GM18499 (cell line): ENCODE results near the gene MORN5.

ENCODE experiments used
- ATAC-seq: cut with Tn5 transposase; IDR thresholded peaks from one replicate; pipeline ENCODE4 v1.9.1; 2021; ENCODE audit warnings: moderate number of reproducible peaks; ENCODE audit not compliant: insufficient read depth, unreplicated experiment

MORN5 gene

GRCh38 chr9:122140368-122141193, 19.1 kb upstream of the MORN5 start:
- ATAC-seq = no peak

- no peak for ATAC-seq
These were observed 18.0 kb upstream of the MORN5 start for GRCh38 chr9:122141671-122142070.

- ATAC-seq = no peak
These were observed 16.4 kb upstream of the MORN5 start for GRCh38 chr9:122143296-122143695.

- no peak for ATAC-seq
These were observed 15.8 kb upstream of the MORN5 start for GRCh38 chr9:122143876-122144405.

- no peak for ATAC-seq
These were observed 14.7 kb upstream of the MORN5 start for GRCh38 chr9:122144836-122145591.

- ATAC-seq = no peak
These were observed 14.2 kb upstream of the MORN5 start for GRCh38 chr9:122145592-122145863.

- ATAC-seq = no peak
These were observed 8.4 kb upstream of the MORN5 start for GRCh38 chr9:122151267-122151828.

- ATAC-seq = no peak
These were observed 3.9 kb upstream of the MORN5 start for GRCh38 chr9:122155796-122156195.

- no peak for ATAC-seq
These were observed 1.5 kb upstream of the MORN5 start for GRCh38 chr9:122158202-122158601.

- ATAC-seq = no peak
These were observed 178 bp downstream of the MORN5 start for GRCh38 chr9:122159925-122160246.

GRCh38 chr9:122162415-122162814, 2.7 kb downstream of the MORN5 start:
- no peak for ATAC-seq

- no peak for ATAC-seq
These were observed 4.6 kb downstream of the MORN5 start for GRCh38 chr9:122164286-122164685.

- no peak for ATAC-seq
These were observed 8.6 kb downstream of the MORN5 start for GRCh38 chr9:122168356-122168755.

- ATAC-seq = no peak
These were observed 12.4 kb downstream of the MORN5 start for GRCh38 chr9:122172131-122172530.

GRCh38 chr9:122173670-122174069, 14.0 kb downstream of the MORN5 start:
- no peak for ATAC-seq

- ATAC-seq = no peak
These were observed 17.2 kb downstream of the MORN5 start for GRCh38 chr9:122176916-122177315.

- ATAC-seq = no peak
These were observed 19.5 kb downstream of the MORN5 start for GRCh38 chr9:122179054-122179689.

- no peak for ATAC-seq
These were observed 20.0 kb downstream of the MORN5 start for GRCh38 chr9:122179690-122180074.

GRCh38 chr9:122180633-122181032, 20.9 kb downstream of the MORN5 start:
- ATAC-seq = no peak

GRCh38 chr9:122183501-122183900, 23.8 kb downstream of the MORN5 start:
- no peak for ATAC-seq

- no peak for ATAC-seq
These were observed 24.8 kb downstream of the MORN5 start for GRCh38 chr9:122184551-122184950.
